WTC11 (cell line): ENCODE results near the gene ELMO1. TPM values are rescaled to one million over a fixed set of nuclear protein-coding genes. Genes with fewer than 3 reads are reported as not detected.

ENCODE experiments used
- ATAC-seq: fragments of 200-7000 bp; cut with Tn5 transposase; 2 replicates; pipeline ENCODE4 v1.10.0; 2021; ENCODE audit warnings: mild to moderate bottlenecking, moderate library complexity
- CTCF ChIA-PET: fragments of 300-600 bp; sonication (Branson Sonifier 250); formaldehyde crosslinking; loops from one replicate; lab custom pipeline; 2021; ENCODE audit warnings: antibody characterized with exemption; lab: Charles Lee
- POLR2A ChIA-PET: fragments of 350-600 bp; sonication (Branson Sonifier 250); formaldehyde crosslinking; loops from one replicate; lab custom pipeline; 2021; ENCODE audit warnings: antibody characterized with exemption; lab: Charles Lee
- DNase-seq: peaks from one replicate; pipeline ENCODE4 v3.0.0; 2021; ENCODE audit warnings: low spot score
- H3K27ac Mint-ChIP-seq: 2 replicates; pipeline ENCODE4 v1.8.0; 2021; ENCODE audit warnings: mixed read lengths
- H3K27me3 Mint-ChIP-seq: 2 replicates; pipeline ENCODE4 v1.8.0; 2021; ENCODE audit warnings: low read depth, mild to moderate bottlenecking, moderate library complexity, mixed read lengths
- H3K36me3 Mint-ChIP-seq: 2 replicates; pipeline ENCODE4 v1.8.0; 2021; ENCODE audit warnings: mixed read lengths
- H3K4me1 Mint-ChIP-seq: 2 replicates; pipeline ENCODE4 v1.8.0; 2022; ENCODE audit warnings: mixed read lengths
- H3K4me3 Mint-ChIP-seq: 2 replicates; pipeline ENCODE4 v1.8.0; 2021; ENCODE audit warnings: mild to moderate bottlenecking, moderate library complexity, mixed read lengths
- H3K9me3 Mint-ChIP-seq: 2 replicates; pipeline ENCODE4 v1.8.0; 2021; ENCODE audit warnings: mixed read lengths
- FOXJ3 ChIP-seq: sonication (generic); formaldehyde crosslinking; IDR thresholded peaks from 2 replicates; pipeline ENCODE4 v1.9.0; 2021; ENCODE audit warnings: missing genetic modification reagents, mild to moderate bottlenecking, borderline replicate concordance
- FOXP1 ChIP-seq: sonication (generic); formaldehyde crosslinking; IDR thresholded peaks from 2 replicates; pipeline ENCODE4 v1.8.0; 2022; ENCODE audit warnings: missing genetic modification reagents, mild to moderate bottlenecking, moderate library complexity, borderline replicate concordance
- GTF2I ChIP-seq: fragments of 250-450 bp; sonication (Bioruptor Pico); conservative IDR thresholded peaks from 2 replicates; pipeline ENCODE4 v1.4.0; 2021; ENCODE audit warnings: mild to moderate bottlenecking
- JAZF1 ChIP-seq: fragments of 250-450 bp; sonication (Bioruptor Pico); IDR thresholded peaks from 2 replicates; pipeline ENCODE4 v1.9.0; 2021; ENCODE audit warnings: moderate library complexity, mild to moderate bottlenecking, inconsistent platforms
- MXD4 ChIP-seq: fragments of 250-450 bp; sonication (Bioruptor Pico); IDR thresholded peaks from 2 replicates; pipeline ENCODE4 v1.8.0; 2021; ENCODE audit warnings: mild to moderate bottlenecking, moderate library complexity, borderline replicate concordance
- NFATC4 ChIP-seq: fragments of 250-450 bp; sonication (Bioruptor Pico); IDR thresholded peaks from 2 replicates; pipeline ENCODE4 v1.9.0; 2021; ENCODE audit warnings: mild to moderate bottlenecking
- RELA ChIP-seq: sonication (generic); formaldehyde crosslinking; IDR thresholded peaks from 2 replicates; pipeline ENCODE4 v1.8.1; 2022; ENCODE audit warnings: missing genetic modification reagents, mild to moderate bottlenecking, borderline replicate concordance
- RORB ChIP-seq: fragments of 250-450 bp; sonication (Bioruptor Pico); IDR thresholded peaks from 2 replicates; pipeline ENCODE4 v1.9.0; 2021; ENCODE audit warnings: mild to moderate bottlenecking
- SMAD3 ChIP-seq: sonication (generic); formaldehyde crosslinking; IDR thresholded peaks from 2 replicates; pipeline ENCODE4 v1.8.0; 2022; ENCODE audit warnings: missing genetic modification reagents, mild to moderate bottlenecking, borderline replicate concordance
- SP1 ChIP-seq: sonication (generic); formaldehyde crosslinking; conservative IDR thresholded peaks from 2 replicates; pipeline ENCODE4 v1.8.1; 2022; ENCODE audit warnings: missing genetic modification reagents
- TP53 ChIP-seq: sonication (generic); formaldehyde crosslinking; IDR thresholded peaks from 2 replicates; pipeline ENCODE4 v1.8.1; 2023; ENCODE audit warnings: mild to moderate bottlenecking, missing genetic modification reagents
- ZNF138 ChIP-seq: sonication (generic); formaldehyde crosslinking; conservative IDR thresholded peaks from 2 replicates; pipeline ENCODE4 v1.8.1; 2022; ENCODE audit warnings: mild to moderate bottlenecking, moderate library complexity, missing genetic modification reagents
- ZNF232 ChIP-seq: sonication (generic); formaldehyde crosslinking; IDR thresholded peaks from 2 replicates; pipeline ENCODE4 v1.8.0; 2022; ENCODE audit warnings: mild to moderate bottlenecking, missing genetic modification reagents
- ZNF416 ChIP-seq: fragments of 250-450 bp; sonication (Bioruptor Pico); IDR thresholded peaks from 2 replicates; pipeline ENCODE4 v1.9.0; 2021; ENCODE audit warnings: mild to moderate bottlenecking, inconsistent platforms
- total RNA-seq: library from RNA; stranded (reverse); gene quantifications from 3 replicates; pipeline ENCODE4 v1.2.3, GENCODE V29; 2021
- TF ChIP-seq, protein P1 (sequence below): fragments of 250-450 bp; sonication (Bioruptor Pico); IDR thresholded peaks from 2 replicates; pipeline ENCODE4 v2.1.2; 2022; ENCODE audit warnings: mild to moderate bottlenecking, moderate library complexity
- TF ChIP-seq, protein P2 (sequence below): fragments of 200-600 bp; IDR thresholded peaks from 2 replicates; pipeline ENCODE4 v1.8.0; 2022; ENCODE audit warnings: antibody characterized with exemption
- TF ChIP-seq, protein P3 (sequence below): sonication (generic); formaldehyde crosslinking; IDR thresholded peaks from 2 replicates; pipeline ENCODE4 v1.8.1; 2023; ENCODE audit warnings: mild to moderate bottlenecking, missing genetic modification reagents
- TF ChIP-seq, protein P4 (sequence below): sonication (generic); formaldehyde crosslinking; IDR thresholded peaks from 2 replicates; pipeline ENCODE4 v1.8.0; 2022; ENCODE audit warnings: missing genetic modification reagents
- TF ChIP-seq, protein P5 (sequence below): sonication (generic); formaldehyde crosslinking; IDR thresholded peaks from 2 replicates; pipeline ENCODE4 v1.8.1; 2023; ENCODE audit warnings: mild to moderate bottlenecking, missing genetic modification reagents, borderline replicate concordance

The ELMO1 gene
- total RNA-seq, 1 experiment from 2014 or later: 19.4 TPM

DNA sequence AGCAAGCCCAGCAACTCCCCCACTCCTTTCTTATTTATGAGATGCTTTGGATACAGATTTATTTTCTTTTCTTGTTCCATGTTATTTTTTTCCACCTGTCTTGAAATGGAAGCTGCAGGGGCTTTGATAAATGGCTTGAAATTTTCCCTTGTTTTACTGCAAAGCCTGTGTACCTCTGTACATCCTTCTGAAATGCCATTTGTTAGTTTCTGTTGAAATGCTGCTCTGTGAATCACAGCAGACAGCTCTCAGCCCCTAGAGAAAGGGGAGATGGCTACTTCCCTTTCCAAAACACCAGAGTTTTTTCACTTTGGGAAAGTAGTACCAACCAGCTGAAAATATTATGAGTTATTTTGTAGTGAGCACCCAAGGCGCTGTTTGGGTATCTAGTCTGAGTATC, 304.2 kb downstream of the ELMO1 start:
- no peak for ATAC-seq
- Mint-ChIP-seq H3K27ac (no peak overlapping the region), H3K4me3 (no peak overlapping the region), H3K27me3 (no peaks in the 10 kb centered on the region; the same call in 1 of the 2 replicates), H3K36me3 (peaks cover 17% of the 10 kb centered on the region), H3K4me1 (peaks cover 15% of the 10 kb centered on the region), H3K9me3 (peaks cover 21% of the 10 kb centered on the region)
- DNase-seq: no peak
- CTCF ChIA-PET: interaction anchor here (1.6 kb wide), 1 partner anchor 38 kb away, joined by 5 read pairs; no protein-coding TSS in a partner anchor
- TF ChIP-seq ZNF138 (no peak), MXD4 (CRISPR knock-in tag) (no peak), NFATC4 (CRISPR knock-in tag) (no peak), ZNF232 (CRISPR knock-in tag) (no peak), ZNF416 (CRISPR knock-in tag) (no peak), GTF2I (no peak)
- TF ChIP-seq, protein P1, sequence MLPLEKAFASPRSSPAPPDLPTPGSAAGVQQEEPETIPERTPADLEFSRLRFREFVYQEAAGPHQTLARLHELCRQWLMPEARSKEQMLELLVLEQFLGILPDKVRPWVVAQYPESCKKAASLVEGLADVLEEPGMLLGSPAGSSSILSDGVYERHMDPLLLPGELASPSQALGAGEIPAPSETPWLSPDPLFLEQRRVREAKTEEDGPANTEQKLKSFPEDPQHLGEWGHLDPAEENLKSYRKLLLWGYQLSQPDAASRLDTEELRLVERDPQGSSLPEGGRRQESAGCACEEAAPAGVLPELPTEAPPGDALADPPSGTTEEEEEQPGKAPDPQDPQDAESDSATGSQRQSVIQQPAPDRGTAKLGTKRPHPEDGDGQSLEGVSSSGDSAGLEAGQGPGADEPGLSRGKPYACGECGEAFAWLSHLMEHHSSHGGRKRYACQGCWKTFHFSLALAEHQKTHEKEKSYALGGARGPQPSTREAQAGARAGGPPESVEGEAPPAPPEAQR: no peak
- TF ChIP-seq, protein P2, sequence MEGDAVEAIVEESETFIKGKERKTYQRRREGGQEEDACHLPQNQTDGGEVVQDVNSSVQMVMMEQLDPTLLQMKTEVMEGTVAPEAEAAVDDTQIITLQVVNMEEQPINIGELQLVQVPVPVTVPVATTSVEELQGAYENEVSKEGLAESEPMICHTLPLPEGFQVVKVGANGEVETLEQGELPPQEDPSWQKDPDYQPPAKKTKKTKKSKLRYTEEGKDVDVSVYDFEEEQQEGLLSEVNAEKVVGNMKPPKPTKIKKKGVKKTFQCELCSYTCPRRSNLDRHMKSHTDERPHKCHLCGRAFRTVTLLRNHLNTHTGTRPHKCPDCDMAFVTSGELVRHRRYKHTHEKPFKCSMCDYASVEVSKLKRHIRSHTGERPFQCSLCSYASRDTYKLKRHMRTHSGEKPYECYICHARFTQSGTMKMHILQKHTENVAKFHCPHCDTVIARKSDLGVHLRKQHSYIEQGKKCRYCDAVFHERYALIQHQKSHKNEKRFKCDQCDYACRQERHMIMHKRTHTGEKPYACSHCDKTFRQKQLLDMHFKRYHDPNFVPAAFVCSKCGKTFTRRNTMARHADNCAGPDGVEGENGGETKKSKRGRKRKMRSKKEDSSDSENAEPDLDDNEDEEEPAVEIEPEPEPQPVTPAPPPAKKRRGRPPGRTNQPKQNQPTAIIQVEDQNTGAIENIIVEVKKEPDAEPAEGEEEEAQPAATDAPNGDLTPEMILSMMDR: no peak
- POLR2A ChIA-PET: no interaction called here

DNA sequence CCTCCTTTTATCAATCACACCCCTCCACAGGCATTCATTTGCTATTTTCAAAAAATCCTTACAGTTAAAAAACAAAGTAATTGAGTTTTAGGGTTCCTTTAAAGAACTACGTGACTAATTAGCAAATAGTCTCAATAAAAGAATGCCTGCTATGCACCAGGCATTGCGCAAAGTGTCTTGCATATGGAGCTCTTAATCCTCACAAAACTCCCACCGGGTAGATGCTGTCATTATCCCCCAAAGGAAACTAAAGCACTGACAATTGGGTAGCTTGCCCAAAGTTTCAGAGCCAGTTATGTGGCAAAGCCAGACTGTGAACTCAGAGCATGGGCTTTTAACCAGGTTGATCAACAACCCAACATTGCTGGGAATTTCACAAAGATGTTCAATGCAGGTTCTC, 305.7 kb downstream of the ELMO1 start:
- Mint-ChIP-seq H3K4me3 (no peak overlapping the region), H3K4me1 (peaks cover 15% of the 10 kb centered on the region), H3K27ac (no peak overlapping the region), H3K27me3 (no peaks in the 10 kb centered on the region; the same call in 1 of the 2 replicates), H3K36me3 (peaks cover 32% of the 10 kb centered on the region), H3K9me3 (peaks cover 36% of the 10 kb centered on the region)
- ChIA-PET CTCF (no interaction called here), POLR2A (no interaction called here)
- DNase-seq: no peak
- ATAC-seq: no peak
- TF ChIP-seq, protein P3, sequence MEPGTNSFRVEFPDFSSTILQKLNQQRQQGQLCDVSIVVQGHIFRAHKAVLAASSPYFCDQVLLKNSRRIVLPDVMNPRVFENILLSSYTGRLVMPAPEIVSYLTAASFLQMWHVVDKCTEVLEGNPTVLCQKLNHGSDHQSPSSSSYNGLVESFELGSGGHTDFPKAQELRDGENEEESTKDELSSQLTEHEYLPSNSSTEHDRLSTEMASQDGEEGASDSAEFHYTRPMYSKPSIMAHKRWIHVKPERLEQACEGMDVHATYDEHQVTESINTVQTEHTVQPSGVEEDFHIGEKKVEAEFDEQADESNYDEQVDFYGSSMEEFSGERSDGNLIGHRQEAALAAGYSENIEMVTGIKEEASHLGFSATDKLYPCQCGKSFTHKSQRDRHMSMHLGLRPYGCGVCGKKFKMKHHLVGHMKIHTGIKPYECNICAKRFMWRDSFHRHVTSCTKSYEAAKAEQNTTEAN (CRISPR knock-in tag): no peak
- no peak for TF ChIP-seq RELA (CRISPR knock-in tag)
- TF ChIP-seq JAZF1 (CRISPR knock-in tag): no peak
- TF ChIP-seq TP53: no peak
- TF ChIP-seq, protein P4, sequence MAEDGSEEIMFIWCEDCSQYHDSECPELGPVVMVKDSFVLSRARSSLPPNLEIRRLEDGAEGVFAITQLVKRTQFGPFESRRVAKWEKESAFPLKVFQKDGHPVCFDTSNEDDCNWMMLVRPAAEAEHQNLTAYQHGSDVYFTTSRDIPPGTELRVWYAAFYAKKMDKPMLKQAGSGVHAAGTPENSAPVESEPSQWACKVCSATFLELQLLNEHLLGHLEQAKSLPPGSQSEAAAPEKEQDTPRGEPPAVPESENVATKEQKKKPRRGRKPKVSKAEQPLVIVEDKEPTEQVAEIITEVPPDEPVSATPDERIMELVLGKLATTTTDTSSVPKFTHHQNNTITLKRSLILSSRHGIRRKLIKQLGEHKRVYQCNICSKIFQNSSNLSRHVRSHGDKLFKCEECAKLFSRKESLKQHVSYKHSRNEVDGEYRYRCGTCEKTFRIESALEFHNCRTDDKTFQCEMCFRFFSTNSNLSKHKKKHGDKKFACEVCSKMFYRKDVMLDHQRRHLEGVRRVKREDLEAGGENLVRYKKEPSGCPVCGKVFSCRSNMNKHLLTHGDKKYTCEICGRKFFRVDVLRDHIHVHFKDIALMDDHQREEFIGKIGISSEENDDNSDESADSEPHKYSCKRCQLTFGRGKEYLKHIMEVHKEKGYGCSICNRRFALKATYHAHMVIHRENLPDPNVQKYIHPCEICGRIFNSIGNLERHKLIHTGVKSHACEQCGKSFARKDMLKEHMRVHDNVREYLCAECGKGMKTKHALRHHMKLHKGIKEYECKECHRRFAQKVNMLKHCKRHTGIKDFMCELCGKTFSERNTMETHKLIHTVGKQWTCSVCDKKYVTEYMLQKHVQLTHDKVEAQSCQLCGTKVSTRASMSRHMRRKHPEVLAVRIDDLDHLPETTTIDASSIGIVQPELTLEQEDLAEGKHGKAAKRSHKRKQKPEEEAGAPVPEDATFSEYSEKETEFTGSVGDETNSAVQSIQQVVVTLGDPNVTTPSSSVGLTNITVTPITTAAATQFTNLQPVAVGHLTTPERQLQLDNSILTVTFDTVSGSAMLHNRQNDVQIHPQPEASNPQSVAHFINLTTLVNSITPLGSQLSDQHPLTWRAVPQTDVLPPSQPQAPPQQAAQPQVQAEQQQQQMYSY: no peak
- no peak for TF ChIP-seq FOXJ3 (CRISPR knock-in tag)
- TF ChIP-seq RORB: no peak
- TF ChIP-seq, protein P5, sequence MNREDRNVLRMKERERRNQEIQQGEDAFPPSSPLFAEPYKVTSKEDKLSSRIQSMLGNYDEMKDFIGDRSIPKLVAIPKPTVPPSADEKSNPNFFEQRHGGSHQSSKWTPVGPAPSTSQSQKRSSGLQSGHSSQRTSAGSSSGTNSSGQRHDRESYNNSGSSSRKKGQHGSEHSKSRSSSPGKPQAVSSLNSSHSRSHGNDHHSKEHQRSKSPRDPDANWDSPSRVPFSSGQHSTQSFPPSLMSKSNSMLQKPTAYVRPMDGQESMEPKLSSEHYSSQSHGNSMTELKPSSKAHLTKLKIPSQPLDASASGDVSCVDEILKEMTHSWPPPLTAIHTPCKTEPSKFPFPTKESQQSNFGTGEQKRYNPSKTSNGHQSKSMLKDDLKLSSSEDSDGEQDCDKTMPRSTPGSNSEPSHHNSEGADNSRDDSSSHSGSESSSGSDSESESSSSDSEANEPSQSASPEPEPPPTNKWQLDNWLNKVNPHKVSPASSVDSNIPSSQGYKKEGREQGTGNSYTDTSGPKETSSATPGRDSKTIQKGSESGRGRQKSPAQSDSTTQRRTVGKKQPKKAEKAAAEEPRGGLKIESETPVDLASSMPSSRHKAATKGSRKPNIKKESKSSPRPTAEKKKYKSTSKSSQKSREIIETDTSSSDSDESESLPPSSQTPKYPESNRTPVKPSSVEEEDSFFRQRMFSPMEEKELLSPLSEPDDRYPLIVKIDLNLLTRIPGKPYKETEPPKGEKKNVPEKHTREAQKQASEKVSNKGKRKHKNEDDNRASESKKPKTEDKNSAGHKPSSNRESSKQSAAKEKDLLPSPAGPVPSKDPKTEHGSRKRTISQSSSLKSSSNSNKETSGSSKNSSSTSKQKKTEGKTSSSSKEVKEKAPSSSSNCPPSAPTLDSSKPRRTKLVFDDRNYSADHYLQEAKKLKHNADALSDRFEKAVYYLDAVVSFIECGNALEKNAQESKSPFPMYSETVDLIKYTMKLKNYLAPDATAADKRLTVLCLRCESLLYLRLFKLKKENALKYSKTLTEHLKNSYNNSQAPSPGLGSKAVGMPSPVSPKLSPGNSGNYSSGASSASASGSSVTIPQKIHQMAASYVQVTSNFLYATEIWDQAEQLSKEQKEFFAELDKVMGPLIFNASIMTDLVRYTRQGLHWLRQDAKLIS (CRISPR knock-in tag): no peak
- TF ChIP-seq SMAD3 (CRISPR knock-in tag): no peak
- TF ChIP-seq FOXP1: no peak
- TF ChIP-seq SP1: no peak
